ENCODE measurements around the gene XRRA1.
A peak's percentile ranks its signal among the peaks of the same experiment; 100 is the strongest.

Gene XRRA1

GRCh38 chr11:74950374-74950969, 1.6 kb upstream of the XRRA1 start:
- DNase-seq (ENCODE audit: low spot score): no peak

- DNase-seq (ENCODE audit: low spot score): no peak
These were observed 854 bp upstream of the XRRA1 start for GRCh38 chr11:74949753-74950137.

- DNase-seq (ENCODE audit: low spot score): no peak
These were observed 369 bp downstream of the XRRA1 start for GRCh38 chr11:74948546-74948897.

DNA sequence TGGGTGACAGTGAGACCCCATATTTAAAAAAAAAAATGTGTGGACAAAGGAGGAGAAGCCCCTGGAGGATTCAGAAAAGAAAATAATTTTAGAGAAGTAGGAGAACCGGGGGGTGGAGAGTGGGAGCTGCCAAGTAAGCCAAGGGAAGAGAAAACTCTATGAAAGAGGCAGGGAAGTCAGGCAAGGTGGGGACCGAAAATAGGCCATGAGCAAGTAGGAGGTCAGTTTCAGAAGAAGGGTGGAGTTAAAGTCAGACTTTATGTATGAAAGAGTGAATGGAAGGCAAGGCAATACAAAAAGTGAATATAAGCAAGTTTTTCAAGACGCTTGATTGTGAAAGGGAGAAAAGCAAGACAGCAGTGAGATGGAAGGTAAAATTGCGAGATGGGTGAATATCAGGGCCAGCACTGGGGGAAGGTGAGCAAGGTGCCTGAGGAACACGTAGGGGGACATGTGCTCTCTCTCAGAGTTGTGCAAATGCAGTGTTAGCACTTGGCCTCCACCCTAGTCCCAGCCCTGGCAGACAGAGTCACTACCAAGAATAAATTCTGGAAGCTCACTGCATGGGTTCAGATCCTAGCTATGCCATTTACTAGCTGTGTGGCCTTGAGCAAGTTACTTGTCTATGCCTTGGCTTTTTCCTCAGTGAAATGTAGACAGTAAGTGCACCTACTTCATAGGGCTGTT, 6.7 kb downstream of the XRRA1 start:
- DNase-seq (ENCODE audit: low spot score): no peak

DNA sequence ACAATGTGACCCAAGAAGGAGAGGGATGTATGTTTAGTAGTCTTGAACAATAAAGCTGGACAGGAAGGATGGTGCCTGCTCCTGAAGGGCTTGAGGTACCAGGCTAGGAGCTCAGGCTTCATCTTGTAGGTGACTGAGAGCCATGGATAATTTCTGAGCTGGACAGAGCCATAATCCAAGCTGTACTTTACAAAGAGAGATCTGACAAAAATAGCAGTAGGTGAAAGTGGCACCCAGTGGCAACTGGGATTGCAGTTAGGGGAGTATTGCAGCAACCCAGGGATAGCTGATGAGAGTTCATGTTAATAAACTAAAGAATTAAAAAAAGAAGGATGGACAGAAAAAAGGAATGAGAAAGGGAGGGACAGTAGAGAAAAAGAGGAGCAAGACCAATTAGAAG, 7.4 kb downstream of the XRRA1 start:
- DNase-seq (ENCODE audit: low spot score): no peak

GRCh38 chr11:74937696-74938475, 11.0 kb downstream of the XRRA1 start:
- no peak for DNase-seq (ENCODE audit: low spot score)

- no peak for DNase-seq (ENCODE audit: low spot score)
These were observed 11.9 kb downstream of the XRRA1 start for GRCh38 chr11:74936976-74937375.

DNA sequence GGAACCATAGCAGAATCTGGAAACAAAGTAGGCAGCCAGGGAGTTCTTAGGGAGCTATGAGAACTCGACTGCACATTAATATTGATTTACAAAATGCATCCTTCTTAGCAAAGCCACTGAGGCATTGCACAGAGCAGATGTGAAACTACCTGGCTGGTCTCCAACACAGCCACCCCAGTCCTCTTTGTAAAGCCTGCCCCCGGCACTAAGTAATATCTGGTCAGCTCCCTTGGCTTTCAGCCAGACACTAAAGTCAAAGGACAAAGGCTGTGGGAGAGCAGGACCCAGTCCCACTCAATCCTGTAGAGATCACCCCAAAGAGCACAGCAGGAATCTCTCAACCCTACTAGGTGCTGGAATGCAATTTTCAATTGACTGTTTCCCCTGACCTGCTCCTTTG, 12.8 kb downstream of the XRRA1 start:
- DNase-seq (ENCODE audit: low spot score): no peak

DNA sequence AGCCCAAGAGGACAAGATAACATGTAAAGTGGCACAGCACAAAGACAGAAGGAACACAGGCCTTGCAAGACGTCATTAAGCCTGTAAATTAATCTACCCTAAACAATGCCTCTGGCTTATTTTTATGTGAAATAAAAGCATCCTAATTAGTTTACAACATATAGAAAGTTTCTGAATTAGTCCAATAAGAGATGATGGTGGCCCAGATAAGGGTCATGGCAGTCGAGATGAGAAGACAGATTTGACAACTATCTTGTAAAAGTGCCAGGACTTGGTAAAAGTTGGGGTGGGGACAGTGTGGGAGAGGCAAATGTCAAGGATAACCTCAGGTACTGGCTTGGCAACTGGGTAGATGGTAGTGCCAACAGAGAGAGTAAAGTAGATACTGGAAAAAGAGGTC, 13.6 kb downstream of the XRRA1 start:
- no peak for DNase-seq (ENCODE audit: low spot score)

- DNase-seq (ENCODE audit: low spot score): no peak
These were observed 15.1 kb downstream of the XRRA1 start for GRCh38 chr11:74933765-74934164.

GRCh38 chr11:74932797-74933196, 16.1 kb downstream of the XRRA1 start:
- no peak for DNase-seq (ENCODE audit: low spot score)

DNA sequence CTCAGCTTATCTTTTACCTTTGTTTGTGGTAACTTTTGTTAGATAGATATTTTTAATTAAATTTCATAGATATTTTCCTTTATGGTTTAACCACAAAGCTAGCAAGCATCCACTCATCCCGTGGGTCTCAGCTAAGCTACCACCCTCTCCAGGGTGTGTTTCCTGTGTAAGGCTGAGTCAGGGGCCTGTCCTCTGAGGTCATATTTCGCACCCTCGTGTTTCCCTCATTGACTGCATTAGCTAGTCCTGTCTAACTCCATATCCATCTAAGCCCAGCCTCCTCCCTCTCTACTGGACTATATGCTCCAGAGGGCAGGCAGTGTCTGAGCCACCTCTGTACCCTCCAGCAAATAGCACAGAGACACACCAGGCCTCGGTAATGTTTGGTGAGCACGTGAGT, 16.7 kb downstream of the XRRA1 start:
- DNase-seq (ENCODE audit: low spot score): no peak

- DNase-seq (ENCODE audit: low spot score): peak; percentile 74
These were observed 19.2 kb downstream of the XRRA1 start for GRCh38 chr11:74929431-74930363.

DNA sequence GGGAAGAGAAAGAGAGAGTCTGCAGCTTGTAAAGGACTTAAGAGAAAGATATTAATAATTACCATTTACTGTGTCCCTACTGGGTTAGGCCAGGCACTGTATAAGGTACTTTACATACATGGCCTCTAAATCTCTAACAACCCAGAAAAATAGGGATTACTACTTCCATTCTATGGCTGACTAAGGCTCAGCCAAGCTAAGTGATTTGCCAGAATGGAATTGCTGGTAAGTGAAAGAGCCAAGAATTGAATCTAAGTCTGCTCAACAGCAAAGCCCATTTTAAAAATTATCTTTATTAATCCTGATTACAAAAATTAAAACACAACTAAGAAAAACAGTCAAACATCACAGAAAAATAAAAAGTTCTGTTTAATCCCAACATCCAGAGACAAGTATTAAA, 21.4 kb downstream of the XRRA1 start:
- DNase-seq (ENCODE audit: low spot score): no peak

DNA sequence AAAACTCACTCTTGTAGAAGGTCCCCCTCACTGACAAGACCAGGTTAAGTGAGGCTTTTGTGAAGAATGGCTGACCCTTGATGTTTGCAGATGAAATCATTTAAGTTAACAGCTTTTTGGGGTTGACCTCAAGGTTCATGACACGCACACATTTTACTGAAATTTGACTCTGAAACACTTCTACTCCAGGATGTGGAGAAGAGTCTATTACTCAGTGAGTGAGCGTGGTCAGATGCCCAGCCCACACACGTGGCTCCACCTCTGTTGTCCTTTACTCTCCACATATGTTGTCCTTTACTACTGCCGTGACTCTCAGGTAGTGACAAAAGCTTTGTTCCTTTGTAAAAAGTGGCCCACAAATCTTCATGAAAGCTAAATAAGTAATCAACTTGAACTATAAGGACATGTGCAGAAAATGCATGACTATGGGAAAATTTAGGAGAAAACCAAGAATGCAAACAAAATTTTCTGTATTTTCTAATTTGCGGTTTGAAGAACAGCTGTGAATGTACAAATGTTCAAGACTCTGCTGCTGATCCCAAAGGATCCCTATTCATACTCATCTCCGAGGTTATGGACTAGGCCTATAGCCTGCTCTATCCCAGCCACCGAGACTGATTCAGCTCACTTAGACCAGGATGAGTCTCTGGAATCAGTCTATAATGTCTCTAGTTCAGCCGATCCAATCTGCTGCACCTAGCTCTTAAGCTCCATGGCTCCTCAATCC, 22.4 kb downstream of the XRRA1 start:
- no peak for DNase-seq (ENCODE audit: low spot score)

DNA sequence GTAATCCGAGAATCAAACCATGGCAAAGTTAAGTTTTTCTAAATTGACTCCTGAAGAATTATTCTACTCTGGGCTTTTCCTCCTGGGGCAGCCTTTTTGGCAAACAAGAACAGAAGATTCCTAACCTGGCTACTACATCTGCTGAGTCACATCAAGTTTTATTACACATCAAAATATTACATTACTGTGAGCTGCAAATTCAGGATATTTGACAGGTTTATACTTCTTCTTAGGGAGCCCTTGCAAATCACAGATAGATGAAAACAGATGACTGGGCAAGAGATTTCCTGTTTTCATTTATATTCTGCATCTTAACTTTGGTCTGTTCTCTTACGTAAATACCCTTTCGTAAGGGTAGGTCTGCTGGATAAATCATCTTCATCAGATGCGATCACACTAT, 23.6 kb downstream of the XRRA1 start:
- no peak for DNase-seq (ENCODE audit: low spot score)

DNA sequence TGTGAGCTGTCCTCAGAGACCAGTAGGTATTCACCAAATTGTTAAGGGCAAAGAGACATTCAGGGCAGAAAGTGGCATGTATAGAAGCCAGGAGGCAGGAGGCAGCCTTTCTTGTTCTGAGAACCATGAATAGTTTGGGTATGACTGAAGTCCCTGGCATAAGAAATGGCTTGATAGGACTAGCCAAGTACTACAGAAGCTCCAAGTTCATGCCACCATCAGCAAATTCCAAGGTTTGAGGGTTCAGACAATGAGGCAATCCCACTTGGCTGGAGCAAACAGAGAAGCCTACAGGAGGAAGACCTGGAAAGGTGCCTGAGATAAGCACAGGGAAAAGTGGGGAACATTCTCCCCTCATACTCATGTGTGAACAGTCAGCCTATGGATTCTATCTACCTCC, 25.8 kb downstream of the XRRA1 start:
- no peak for DNase-seq (ENCODE audit: low spot score)

DNA sequence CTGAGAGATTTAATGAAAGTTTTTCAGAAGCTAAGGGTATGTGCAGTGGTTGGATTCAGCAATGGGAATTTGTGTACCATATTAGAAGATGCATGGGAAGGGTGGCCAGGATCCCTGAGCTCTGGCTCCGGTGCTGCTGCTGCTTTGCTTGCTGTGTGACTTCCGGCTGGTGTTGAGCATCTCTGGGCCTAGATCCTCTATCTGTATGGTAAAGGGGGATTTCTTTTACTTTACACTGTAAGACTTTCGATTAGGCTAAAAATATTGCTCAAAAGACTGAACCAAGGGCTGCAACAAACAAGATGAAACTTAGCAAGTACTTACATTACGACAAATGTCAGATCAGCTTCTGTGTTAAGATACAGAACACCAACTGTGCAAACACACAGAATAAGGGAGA, 39.1 kb downstream of the XRRA1 start:
- DNase-seq (ENCODE audit: low spot score): no peak

GRCh38 chr11:74909385-74909784, 39.5 kb downstream of the XRRA1 start:
- DNase-seq (ENCODE audit: low spot score): no peak

DNA sequence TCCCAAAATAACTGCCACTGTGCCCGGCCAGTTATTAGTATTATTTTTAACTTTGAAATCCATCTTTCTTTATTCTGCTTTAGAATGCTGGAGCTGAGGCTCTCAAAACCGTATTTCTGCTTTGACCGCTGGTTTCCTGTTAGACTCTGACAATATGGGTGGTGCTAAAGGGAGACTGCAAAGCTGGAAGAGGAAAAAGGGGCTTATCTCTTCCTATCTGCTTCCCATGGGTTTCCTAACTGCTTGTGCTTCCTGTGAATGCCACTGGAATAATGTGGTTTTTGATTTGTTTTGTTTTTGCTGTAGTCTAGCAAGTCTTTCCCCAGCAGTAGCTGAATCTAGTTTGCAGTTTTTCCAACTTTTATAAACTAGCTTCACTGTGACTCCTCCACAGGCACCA, 43.6 kb downstream of the XRRA1 start:
- DNase-seq (ENCODE audit: low spot score): no peak

GRCh38 chr11:74902342-74902741, 46.5 kb downstream of the XRRA1 start:
- no peak for DNase-seq (ENCODE audit: low spot score)

- no peak for DNase-seq (ENCODE audit: low spot score)
These were observed 52.6 kb downstream of the XRRA1 start for GRCh38 chr11:74896311-74896710.
